ENCODE results near the gene DPP10.

The DPP10 gene

DNA sequence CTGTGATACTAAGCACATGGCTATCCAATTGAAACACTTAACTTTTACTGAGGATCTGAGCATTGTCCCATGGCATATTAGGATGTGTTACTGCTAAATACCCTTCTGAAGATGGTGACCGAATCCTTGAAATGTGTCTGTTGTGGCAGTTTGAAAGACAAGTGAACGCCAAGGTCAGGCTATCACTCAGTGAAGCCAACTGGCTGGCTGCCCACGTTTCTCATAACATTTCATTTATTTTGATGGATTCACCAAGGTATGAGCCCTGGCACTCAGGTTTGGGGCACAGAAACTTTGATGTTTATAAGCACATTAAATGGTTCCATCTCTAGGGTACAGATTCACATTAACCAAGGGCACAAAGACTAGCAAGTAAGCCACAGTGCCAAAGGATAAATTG lies 850.3 kb downstream of the DPP10 start:
- Histone ChIP-seq H3K36me3 (ENCODE audit: control insufficient read depth in 2 of 2, insufficient read depth in 1 of 2, low read length in 2 of 2) (no peaks in the 10 kb centered on the region), H3K4me3 (ENCODE audit: low read depth, low read length) (no peak overlapping the region), H3K4me1 (ENCODE audit: control insufficient read depth, insufficient read depth, low read length) (no peaks in the 10 kb centered on the region), H3K9me3 (ENCODE audit: control insufficient read depth, insufficient read depth, low read depth, low read length) (no peaks in the 10 kb centered on the region), H3K27ac (ENCODE audit: extremely low read depth, low read depth, low read length) (no peak overlapping the region)
- ChIA-PET POLR2A (no interaction called here), CTCF (no interaction called here)
- TF ChIP-seq ZBTB11 (tag by site-specific recombination; conservative IDR thresholded peaks at IDR 0.05; ENCODE audit: low read depth) (no peak), ZNF121 (tag by site-specific recombination; IDR thresholded peaks at IDR 0.05) (no peak), ZSCAN18 (tag by site-specific recombination; IDR thresholded peaks at IDR 0.05) (no peak), ZFP69B (tag by site-specific recombination; IDR thresholded peaks at IDR 0.05) (no peak), ZNF677 (tag by site-specific recombination; IDR thresholded peaks at IDR 0.05) (no peak), MEIS1 (CRISPR knock-in tag; IDR thresholded peaks at IDR 0.05; ENCODE audit: borderline replicate concordance) (no peak), KLF16 (tag by site-specific recombination; IDR thresholded peaks at IDR 0.05) (no peak), HOXC10 (CRISPR knock-in tag; IDR thresholded peaks at IDR 0.05) (no peak), ZNF341 (tag by site-specific recombination; IDR thresholded peaks at IDR 0.05; ENCODE audit: low read depth) (no peak), ZNF449 (tag by site-specific recombination; IDR thresholded peaks at IDR 0.05) (no peak), ZNF843 (tag by site-specific recombination; IDR thresholded peaks at IDR 0.05) (no peak), ZNF777 (tag by site-specific recombination; IDR thresholded peaks at IDR 0.05; ENCODE audit: borderline replicate concordance) (no peak), ZNF202 (tag by site-specific recombination; IDR thresholded peaks at IDR 0.05; ENCODE audit: borderline replicate concordance) (no peak), ZNF404 (tag by site-specific recombination; IDR thresholded peaks at IDR 0.05) (no peak), ZNF626 (tag by site-specific recombination; IDR thresholded peaks at IDR 0.05) (no peak), ZNF473 (tag by site-specific recombination; IDR thresholded peaks at IDR 0.05) (no peak), ZNF837 (tag by site-specific recombination; IDR thresholded peaks at IDR 0.05) (no peak), ZNF426 (tag by site-specific recombination; IDR thresholded peaks at IDR 0.05) (no peak)

DNA sequence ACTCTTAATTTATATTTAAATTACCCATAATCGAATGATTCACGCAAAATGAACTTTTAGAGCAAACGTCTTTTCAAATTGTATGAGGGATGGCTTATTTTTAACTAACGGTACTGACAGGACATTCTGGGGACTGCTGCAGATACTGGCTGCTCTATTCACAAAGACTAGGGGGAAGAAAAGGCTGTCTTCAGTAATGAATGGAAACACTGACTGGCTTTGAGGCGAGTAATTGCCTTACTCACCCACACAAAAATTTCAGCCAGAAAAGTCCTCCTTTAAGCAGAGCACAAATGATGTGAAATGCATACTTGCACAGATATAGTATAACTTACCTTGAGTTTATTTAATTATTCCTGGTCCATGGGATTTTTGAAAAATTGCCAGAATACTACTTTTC lies 852.6 kb downstream of the DPP10 start:
- POLR2A ChIA-PET: no interaction called here
- H3K4me1 ChIP-seq (ENCODE audit: control insufficient read depth, insufficient read depth, low read length): no peaks in the 10 kb centered on the region
- no peaks in the 10 kb centered on the region for H3K36me3 ChIP-seq (ENCODE audit: control insufficient read depth in 2 of 2, insufficient read depth in 1 of 2, low read length in 2 of 2)
- CTCF ChIA-PET: no interaction called here
- no peak overlapping the region for H3K4me3 ChIP-seq (ENCODE audit: low read depth, low read length)
- no peak for TF ChIP-seq ZNF776 (tag by site-specific recombination; IDR thresholded peaks at IDR 0.05; ENCODE audit: borderline replicate concordance)
- TF ChIP-seq GLI2 (tag by site-specific recombination; IDR thresholded peaks at IDR 0.05; ENCODE audit: borderline replicate concordance, low read depth): no peak
- TF ChIP-seq, protein P1, sequence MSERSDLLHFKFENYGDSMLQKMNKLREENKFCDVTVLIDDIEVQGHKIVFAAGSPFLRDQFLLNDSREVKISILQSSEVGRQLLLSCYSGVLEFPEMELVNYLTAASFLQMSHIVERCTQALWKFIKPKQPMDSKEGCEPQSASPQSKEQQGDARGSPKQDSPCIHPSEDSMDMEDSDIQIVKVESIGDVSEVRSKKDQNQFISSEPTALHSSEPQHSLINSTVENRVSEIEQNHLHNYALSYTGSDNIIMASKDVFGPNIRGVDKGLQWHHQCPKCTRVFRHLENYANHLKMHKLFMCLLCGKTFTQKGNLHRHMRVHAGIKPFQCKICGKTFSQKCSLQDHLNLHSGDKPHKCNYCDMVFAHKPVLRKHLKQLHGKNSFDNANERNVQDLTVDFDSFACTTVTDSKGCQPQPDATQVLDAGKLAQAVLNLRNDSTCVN (tag by site-specific recombination; optimal IDR thresholded peaks at IDR 0.05): no peak
- no peak for TF ChIP-seq ZNF548 (tag by site-specific recombination; IDR thresholded peaks at IDR 0.05)
- TF ChIP-seq ZNF645 (tag by site-specific recombination; IDR thresholded peaks at IDR 0.05): no peak
- TF ChIP-seq ZNF514 (tag by site-specific recombination; IDR thresholded peaks at IDR 0.05): no peak
- no peaks in the 10 kb centered on the region for H3K9me3 ChIP-seq (ENCODE audit: control insufficient read depth, insufficient read depth, low read depth, low read length)
- H3K27ac ChIP-seq (ENCODE audit: extremely low read depth, low read depth, low read length): no peak overlapping the region
